ENCODE results near the gene CAPN5.
"Not testable (repeated sequence)": the region's sequence is repeated elsewhere in the genome, so short reads cannot be mapped to it uniquely, and the experiment has no call there.

The CAPN5 gene

DNA sequence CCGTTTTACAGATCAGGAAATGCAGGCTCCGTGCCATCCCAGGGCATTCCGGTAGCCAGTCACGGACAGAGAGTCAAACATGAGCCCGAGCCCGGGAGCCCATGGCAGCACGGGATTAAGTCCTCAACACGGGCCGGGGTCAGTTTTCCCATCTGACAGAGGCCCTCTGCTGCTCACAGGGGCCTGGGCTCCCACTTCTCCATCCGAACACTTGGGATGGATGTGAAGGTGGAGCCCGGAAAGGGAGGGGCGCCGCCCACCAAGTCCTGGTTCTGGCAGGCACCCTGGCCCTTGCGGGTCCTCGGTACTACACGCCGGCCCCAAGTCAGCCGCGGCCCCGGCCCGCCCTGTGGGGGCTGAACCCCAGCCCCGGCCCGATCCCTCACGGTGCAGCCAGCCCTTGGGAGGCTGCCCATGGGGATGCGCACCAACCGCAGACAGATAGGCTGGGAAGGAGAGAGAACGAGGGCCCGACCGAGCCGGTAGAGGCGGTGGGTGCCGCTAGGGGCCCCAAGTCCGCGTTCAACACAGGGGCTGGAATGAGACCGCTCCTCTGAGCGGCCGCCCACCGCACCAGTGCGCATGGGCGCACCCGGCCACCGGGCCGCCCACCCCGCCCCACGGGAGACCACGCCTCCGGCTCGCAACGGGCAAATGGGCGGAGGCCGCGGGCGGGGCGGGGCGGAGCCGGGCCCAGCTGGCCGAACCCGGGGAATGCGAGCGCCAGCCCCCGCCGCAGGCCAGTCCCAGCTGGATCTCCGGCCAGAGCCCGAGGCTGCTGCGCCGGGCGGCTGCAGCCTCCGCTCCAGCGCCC is at the start of gene CAPN5:
Gene CAPN5, plus strand, starts transcription at position 743 of the 814 bp plus-strand sequence. CDS start 17,916 bp downstream, outside the sequence.
- no peaks in the 10 kb centered on the region for H3K36me3 ChIP-seq (ENCODE audit: control insufficient read depth, insufficient read depth, low read length, severe bottlenecking)
- no peaks in the 10 kb centered on the region for H3K9me3 ChIP-seq (ENCODE audit: control insufficient read depth, low read length)
- peaks cover 29% of the 10 kb centered on the region for H3K4me1 ChIP-seq (ENCODE audit: control insufficient read depth, insufficient read depth, low read length)
- DNase-seq (ENCODE audit: low read depth): peak; percentile 97
- peak within 1 kb of the TSS; percentile 95 for H3K9ac ChIP-seq (ENCODE audit: low read length)
- peak within 1 kb of the TSS; percentile 84 for H3K4me3 ChIP-seq (ENCODE audit: low read length)
- H3K27me3 ChIP-seq (replicated peaks; ENCODE audit: control insufficient read depth, insufficient read depth, low read length): no peaks in the 10 kb centered on the region

DNA sequence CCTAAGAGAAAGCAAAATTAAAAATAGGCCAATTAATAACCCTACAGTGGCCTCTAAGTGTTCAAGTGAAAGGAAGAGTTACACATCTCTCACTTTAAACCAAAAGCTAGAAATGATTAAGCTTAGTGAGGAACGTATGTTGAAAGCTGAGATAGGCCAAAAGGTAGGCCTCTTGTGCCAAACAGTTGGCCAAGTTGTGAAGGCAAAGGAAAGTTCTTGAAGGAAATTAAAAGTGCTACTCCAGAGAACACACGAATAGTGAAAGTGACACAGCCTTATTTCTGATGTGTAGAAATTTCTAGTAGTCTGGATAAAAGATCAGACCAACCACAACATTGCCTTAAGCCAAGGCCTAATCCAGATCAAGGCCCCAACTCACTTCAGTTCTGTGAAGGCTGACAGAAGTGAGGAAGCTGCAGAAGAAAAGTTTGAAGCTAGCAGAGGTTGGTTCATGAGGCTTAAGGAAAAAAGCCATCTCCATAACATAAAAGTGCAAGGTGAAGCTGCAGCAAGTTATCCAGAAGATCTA is 48.3 kb upstream of the CAPN5 start:
- H3K9me3 ChIP-seq (ENCODE audit: control insufficient read depth, low read length); H3K9ac ChIP-seq (ENCODE audit: low read length); H3K27me3 ChIP-seq (replicated peaks; ENCODE audit: control insufficient read depth, insufficient read depth, low read length); H3K4me3 ChIP-seq (ENCODE audit: low read length); DNase-seq (ENCODE audit: low read depth); H3K4me1 ChIP-seq (ENCODE audit: control insufficient read depth, insufficient read depth, low read length): not testable (repeated sequence)
- peaks cover 45% of the 10 kb centered on the region for H3K36me3 ChIP-seq (ENCODE audit: control insufficient read depth, insufficient read depth, low read length, severe bottlenecking)

DNA sequence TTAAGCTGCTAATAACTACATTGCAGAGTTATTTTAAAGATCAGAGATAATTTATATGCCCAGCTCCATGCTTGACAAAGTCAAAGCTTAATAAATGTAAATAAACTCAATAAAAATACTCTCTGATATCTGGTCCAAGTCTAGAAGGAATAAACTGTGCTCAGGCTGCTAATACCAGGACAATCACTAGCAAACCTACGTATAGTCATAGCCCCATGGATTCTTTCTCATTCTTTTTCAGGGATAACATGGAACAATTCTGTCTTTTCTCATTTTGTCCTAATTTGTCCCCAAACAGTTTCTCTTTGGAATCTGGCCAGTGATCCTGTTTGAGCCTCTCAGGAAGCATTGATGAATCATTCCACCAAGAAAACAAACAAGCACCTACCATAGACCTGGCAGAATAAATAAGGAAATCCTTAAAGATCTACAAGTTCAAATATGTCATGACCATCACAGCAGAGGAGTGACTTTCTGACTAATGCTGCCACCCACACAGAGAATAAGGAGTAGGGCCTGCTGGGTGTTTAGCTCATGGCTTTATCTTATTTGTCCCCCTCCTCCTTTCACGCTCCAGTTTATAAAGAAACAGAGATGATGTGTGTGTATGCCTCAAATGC is 46.7 kb upstream of the CAPN5 start:
- Histone ChIP-seq H3K36me3 (ENCODE audit: control insufficient read depth, insufficient read depth, low read length, severe bottlenecking) (peaks cover 47% of the 10 kb centered on the region), H3K4me3 (ENCODE audit: low read length) (no peak overlapping the region), H3K9ac (ENCODE audit: low read length) (no peak overlapping the region), H3K27me3 (replicated peaks; ENCODE audit: control insufficient read depth, insufficient read depth, low read length) (no peaks in the 10 kb centered on the region), H3K4me1 (ENCODE audit: control insufficient read depth, insufficient read depth, low read length) (peaks cover 9% of the 10 kb centered on the region), H3K9me3 (ENCODE audit: control insufficient read depth, low read length) (no peaks in the 10 kb centered on the region)
- DNase-seq (ENCODE audit: low read depth): peak; percentile 26

DNA sequence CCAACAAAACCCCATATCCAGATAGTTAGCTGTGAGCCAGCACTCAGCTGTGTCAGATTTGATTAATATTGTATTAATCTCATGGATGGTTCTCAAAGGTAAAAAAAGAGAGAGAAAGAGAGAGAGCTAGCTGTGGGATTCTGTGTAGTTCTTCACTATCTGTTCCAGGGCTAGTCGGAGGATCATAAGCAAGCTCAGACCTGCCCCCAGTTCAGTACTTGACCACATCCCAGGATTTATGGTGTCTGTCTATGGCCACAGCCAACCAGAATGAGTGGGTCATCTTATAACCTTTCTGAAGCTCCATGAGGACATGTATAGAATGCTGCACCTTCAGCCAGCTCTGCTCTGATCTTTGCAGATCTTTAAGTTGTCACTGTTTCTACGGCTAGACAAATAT is 46.0 kb upstream of the CAPN5 start:
- Histone ChIP-seq H3K4me1 (ENCODE audit: control insufficient read depth, insufficient read depth, low read length) (peaks cover 6% of the 10 kb centered on the region), H3K9me3 (ENCODE audit: control insufficient read depth, low read length) (no peaks in the 10 kb centered on the region), H3K9ac (ENCODE audit: low read length) (no peak overlapping the region), H3K27me3 (replicated peaks; ENCODE audit: control insufficient read depth, insufficient read depth, low read length) (no peaks in the 10 kb centered on the region), H3K4me3 (ENCODE audit: low read length) (no peak overlapping the region), H3K36me3 (ENCODE audit: control insufficient read depth, insufficient read depth, low read length, severe bottlenecking) (peaks cover 47% of the 10 kb centered on the region)
- DNase-seq (ENCODE audit: low read depth): no peak

DNA sequence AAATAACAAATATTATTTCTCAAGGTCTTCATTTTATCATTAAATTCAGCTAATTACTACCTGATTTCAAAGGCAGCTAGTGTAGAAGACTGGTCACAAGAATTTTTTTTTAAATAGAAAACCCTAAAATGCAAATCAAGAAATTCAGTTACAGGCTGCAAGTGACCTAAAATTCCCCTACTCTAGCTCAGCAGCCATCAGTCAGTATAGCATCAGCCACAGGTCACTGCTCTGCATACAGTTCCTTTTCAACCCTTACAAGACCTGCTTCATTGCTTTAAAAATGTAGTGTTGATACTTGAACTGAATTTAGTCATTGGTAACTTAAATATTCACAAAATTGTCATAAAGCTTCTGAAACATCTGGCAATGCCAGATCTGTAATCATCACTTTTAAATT is 42.0 kb upstream of the CAPN5 start:
- no peak for DNase-seq (ENCODE audit: low read depth)
- no peaks in the 10 kb centered on the region for H3K9me3 ChIP-seq (ENCODE audit: control insufficient read depth, low read length)
- peaks cover 6% of the 10 kb centered on the region for H3K4me1 ChIP-seq (ENCODE audit: control insufficient read depth, insufficient read depth, low read length)
- H3K4me3 ChIP-seq (ENCODE audit: low read length): no peak overlapping the region
- no peak overlapping the region for H3K9ac ChIP-seq (ENCODE audit: low read length)
- peaks cover 29% of the 10 kb centered on the region for H3K36me3 ChIP-seq (ENCODE audit: control insufficient read depth, insufficient read depth, low read length, severe bottlenecking)
- peaks cover 1% of the 10 kb centered on the region for H3K27me3 ChIP-seq (replicated peaks; ENCODE audit: control insufficient read depth, insufficient read depth, low read length)

DNA sequence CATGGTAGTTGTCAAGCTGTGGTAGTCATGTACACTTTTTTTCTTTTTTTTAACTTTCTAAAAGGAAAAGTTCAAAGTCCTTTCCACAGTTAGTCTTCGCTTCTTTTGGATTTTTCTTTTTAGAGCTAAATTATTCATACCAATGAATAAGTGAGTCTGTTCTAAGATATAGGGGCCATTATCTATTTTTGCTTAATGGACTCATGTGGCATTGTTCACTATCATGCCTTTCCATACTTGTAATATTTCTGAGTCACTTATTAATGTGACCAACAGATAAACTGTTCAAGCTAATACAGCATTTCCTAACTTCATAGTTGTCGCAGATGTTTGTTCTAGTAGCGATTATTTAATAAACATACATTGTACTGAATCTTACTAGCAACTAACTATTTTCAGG is 40.5 kb upstream of the CAPN5 start:
- Histone ChIP-seq H3K9me3 (ENCODE audit: control insufficient read depth, low read length) (no peaks in the 10 kb centered on the region), H3K9ac (ENCODE audit: low read length) (no peak overlapping the region), H3K36me3 (ENCODE audit: control insufficient read depth, insufficient read depth, low read length, severe bottlenecking) (peaks cover 16% of the 10 kb centered on the region), H3K4me1 (ENCODE audit: control insufficient read depth, insufficient read depth, low read length) (no peaks in the 10 kb centered on the region), H3K27me3 (replicated peaks; ENCODE audit: control insufficient read depth, insufficient read depth, low read length) (peaks cover 14% of the 10 kb centered on the region), H3K4me3 (ENCODE audit: low read length) (no peak overlapping the region)
- no peak for DNase-seq (ENCODE audit: low read depth)

DNA sequence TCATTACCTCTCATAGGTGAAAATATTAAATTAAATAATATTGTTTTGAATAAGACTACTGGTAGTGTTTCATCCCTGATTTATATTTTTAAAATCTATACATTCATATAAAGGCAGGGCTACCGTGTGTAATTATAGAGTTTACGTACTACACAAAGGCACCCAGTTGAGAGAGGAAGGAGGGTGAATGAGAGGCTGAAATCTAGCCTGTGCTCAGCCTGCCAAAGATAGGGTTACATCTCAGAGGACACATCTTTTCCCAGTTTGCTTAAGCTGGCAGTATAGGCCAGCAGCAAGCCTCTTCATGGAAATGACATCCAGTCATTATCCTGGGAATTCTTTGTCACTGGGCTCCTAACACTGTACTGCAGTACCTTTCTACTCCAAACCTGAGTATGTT is 40.0 kb upstream of the CAPN5 start:
- no peaks in the 10 kb centered on the region for H3K4me1 ChIP-seq (ENCODE audit: control insufficient read depth, insufficient read depth, low read length)
- no peak for DNase-seq (ENCODE audit: low read depth)
- peaks cover 11% of the 10 kb centered on the region for H3K36me3 ChIP-seq (ENCODE audit: control insufficient read depth, insufficient read depth, low read length, severe bottlenecking)
- H3K27me3 ChIP-seq (replicated peaks; ENCODE audit: control insufficient read depth, insufficient read depth, low read length): peaks cover 15% of the 10 kb centered on the region
- no peak overlapping the region for H3K4me3 ChIP-seq (ENCODE audit: low read length)
- H3K9ac ChIP-seq (ENCODE audit: low read length): no peak overlapping the region
- H3K9me3 ChIP-seq (ENCODE audit: control insufficient read depth, low read length): no peaks in the 10 kb centered on the region

DNA sequence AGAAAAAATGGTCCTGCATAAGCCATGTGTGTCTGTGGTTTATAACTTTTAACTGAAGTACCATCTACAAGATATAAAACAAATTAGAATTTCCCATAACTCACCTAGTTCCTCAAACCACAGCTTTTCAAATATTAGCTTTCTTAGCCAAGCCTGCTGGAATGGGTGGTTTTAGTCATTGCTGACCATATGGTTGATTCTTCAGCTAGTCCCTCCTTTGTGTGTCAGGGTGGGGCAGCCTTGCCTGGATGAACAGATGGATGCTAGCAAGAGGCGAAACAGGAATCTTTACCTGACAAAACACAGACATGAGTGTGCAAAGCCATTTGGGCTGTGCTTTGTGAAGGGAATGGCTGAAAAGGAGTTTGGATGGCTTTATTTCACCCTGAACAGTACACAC is 39.5 kb upstream of the CAPN5 start:
- Histone ChIP-seq H3K4me1 (ENCODE audit: control insufficient read depth, insufficient read depth, low read length) (no peaks in the 10 kb centered on the region), H3K27me3 (replicated peaks; ENCODE audit: control insufficient read depth, insufficient read depth, low read length) (peaks cover 15% of the 10 kb centered on the region), H3K4me3 (ENCODE audit: low read length) (no peak overlapping the region), H3K9ac (ENCODE audit: low read length) (no peak overlapping the region), H3K9me3 (ENCODE audit: control insufficient read depth, low read length) (no peaks in the 10 kb centered on the region), H3K36me3 (ENCODE audit: control insufficient read depth, insufficient read depth, low read length, severe bottlenecking) (peaks cover 5% of the 10 kb centered on the region)
- no peak for DNase-seq (ENCODE audit: low read depth)

DNA sequence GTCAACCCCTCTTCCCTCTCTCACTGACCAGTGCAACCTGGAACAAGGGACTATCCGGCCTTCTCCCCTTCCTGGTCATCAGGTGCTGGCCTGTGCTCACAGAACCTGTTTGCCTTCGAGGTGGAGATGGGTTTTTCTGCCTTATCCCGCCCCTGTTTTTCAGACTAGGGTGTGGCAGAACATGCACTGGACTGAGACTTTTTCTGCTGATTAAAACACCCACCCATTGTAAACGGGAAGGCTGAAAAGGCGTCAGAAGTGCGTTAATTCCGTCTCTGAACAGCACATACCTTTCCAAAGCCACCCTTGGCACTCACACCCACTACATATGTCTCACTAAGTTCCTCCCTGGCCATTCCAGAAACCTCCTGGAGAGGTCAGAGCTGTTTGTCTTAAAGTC is 36.9 kb upstream of the CAPN5 start:
- DNase-seq (ENCODE audit: low read depth): no peak

DNA sequence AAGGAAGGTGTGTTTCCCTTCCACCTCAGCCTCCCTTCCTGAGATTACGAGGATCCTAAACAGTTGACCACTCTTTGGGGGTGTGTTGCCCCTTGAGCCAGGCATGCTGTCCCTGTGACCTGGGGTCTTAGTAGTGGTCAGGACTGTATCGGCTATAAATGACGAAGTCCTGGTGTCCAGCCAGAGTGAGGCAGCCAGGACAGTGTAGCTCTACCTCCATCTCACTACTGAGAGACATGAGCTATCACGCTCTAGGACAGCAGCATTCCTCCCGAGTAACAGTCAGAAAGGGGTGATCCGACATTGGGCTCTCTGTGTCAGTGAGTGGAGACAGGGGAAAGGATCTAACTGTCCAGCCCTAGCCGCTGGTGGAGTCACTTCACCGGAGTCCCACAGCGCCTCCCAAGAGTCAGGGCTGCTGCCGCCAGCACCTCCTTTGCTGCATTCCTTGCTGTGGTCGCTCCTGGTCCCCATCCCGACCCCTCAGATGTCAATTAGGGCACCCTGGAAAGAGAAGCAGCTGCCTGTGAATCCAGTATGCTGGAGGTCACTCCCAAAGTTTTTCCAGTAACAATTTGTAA is 35.8 kb upstream of the CAPN5 start:
- Histone ChIP-seq H3K9ac (ENCODE audit: low read length) (no peak overlapping the region), H3K4me3 (ENCODE audit: low read length) (no peak overlapping the region), H3K4me1 (ENCODE audit: control insufficient read depth, insufficient read depth, low read length) (no peaks in the 10 kb centered on the region), H3K9me3 (ENCODE audit: control insufficient read depth, low read length) (no peaks in the 10 kb centered on the region), H3K27me3 (replicated peaks; ENCODE audit: control insufficient read depth, insufficient read depth, low read length) (peaks cover 30% of the 10 kb centered on the region), H3K36me3 (ENCODE audit: control insufficient read depth, insufficient read depth, low read length, severe bottlenecking) (no peaks in the 10 kb centered on the region)
- DNase-seq (ENCODE audit: low read depth): no peak

More for the DNA sequence above, 36.9 kb upstream of the CAPN5 start:
- Histone ChIP-seq H3K4me3 (ENCODE audit: low read length) (no peak overlapping the region), H3K27me3 (replicated peaks; ENCODE audit: control insufficient read depth, insufficient read depth, low read length) (peaks cover 24% of the 10 kb centered on the region), H3K9ac (ENCODE audit: low read length) (no peak overlapping the region), H3K36me3 (ENCODE audit: control insufficient read depth, insufficient read depth, low read length, severe bottlenecking) (no peaks in the 10 kb centered on the region), H3K9me3 (ENCODE audit: control insufficient read depth, low read length) (no peaks in the 10 kb centered on the region), H3K4me1 (ENCODE audit: control insufficient read depth, insufficient read depth, low read length) (no peaks in the 10 kb centered on the region)

DNA sequence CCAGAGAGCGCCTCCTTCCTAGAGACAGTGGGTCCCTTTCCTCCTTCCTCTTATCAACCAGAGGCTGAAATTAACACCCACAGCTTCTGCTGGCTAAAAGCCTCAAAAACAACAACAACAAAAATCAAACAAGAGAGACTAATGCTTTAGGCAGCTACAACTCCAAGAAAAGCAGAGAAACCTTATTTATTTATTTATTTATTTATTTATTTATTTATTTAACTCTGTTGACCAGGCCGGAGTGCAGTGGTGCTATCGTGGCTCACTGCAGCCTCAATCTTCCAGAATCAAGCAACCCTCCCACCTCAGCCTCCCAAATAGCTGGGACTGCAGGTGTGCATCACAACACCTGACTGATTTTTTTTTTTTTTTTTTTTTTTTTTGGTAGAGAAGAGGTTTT is 35.2 kb upstream of the CAPN5 start:
- DNase-seq (ENCODE audit: low read depth): no peak

More for the DNA sequence above, 35.2 kb upstream of the CAPN5 start:
- H3K4me3 ChIP-seq (ENCODE audit: low read length): no peak overlapping the region
- H3K9ac ChIP-seq (ENCODE audit: low read length): no peak overlapping the region
- H3K4me1 ChIP-seq (ENCODE audit: control insufficient read depth, insufficient read depth, low read length): no peaks in the 10 kb centered on the region
- peaks cover 35% of the 10 kb centered on the region for H3K27me3 ChIP-seq (replicated peaks; ENCODE audit: control insufficient read depth, insufficient read depth, low read length)
- H3K36me3 ChIP-seq (ENCODE audit: control insufficient read depth, insufficient read depth, low read length, severe bottlenecking): no peaks in the 10 kb centered on the region
- no peaks in the 10 kb centered on the region for H3K9me3 ChIP-seq (ENCODE audit: control insufficient read depth, low read length)

All from adipocyte (in vitro differentiated cells).